ENCODE measurements around the gene HTRA3.
A peak's percentile ranks its signal among the peaks of the same experiment; 100 is the strongest.

Gene HTRA3

DNA sequence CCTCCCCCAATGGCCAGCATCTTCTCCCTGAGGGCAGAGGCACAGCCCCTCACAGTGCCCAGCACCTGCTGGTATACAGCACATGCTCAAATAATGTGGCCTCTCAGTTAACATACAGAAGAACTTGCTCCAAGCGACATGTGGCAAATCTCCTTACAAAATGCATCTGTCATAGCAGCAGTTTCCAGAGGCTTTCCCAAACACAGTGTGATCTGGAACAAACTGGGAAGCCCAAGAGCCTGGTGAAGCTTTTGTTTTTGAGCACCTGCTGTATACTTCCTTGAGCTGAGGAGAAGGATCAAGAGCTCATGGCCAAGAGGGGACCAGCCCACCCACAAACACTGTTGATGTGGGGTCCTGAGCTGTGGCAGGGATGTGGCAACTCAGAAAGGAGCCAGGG, 34.8 kb upstream of the HTRA3 start:
- no peak for DNase-seq (ENCODE audit: low read depth, low spot score)

DNA sequence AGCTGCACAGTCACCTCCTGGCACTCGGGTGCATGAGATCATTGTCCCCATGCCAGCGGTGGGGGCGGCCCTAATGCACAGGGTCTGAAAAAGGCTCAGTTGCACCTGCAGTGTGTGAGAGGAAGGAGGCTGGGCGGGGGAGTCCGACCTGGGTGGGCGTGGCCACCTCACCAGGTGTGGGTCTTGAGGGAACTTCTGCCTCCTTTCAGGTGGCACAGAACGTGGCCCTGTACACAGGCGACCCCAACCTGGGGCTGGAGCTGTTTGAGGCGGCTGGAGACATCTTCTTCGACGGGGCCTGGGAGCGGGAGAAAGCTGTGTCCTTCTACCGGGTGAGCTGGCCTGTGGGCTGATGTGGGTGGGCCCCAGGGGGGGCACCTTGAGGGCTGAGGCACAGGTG, 34.3 kb upstream of the HTRA3 start:
- no peak for DNase-seq (ENCODE audit: low read depth, low spot score)

DNA sequence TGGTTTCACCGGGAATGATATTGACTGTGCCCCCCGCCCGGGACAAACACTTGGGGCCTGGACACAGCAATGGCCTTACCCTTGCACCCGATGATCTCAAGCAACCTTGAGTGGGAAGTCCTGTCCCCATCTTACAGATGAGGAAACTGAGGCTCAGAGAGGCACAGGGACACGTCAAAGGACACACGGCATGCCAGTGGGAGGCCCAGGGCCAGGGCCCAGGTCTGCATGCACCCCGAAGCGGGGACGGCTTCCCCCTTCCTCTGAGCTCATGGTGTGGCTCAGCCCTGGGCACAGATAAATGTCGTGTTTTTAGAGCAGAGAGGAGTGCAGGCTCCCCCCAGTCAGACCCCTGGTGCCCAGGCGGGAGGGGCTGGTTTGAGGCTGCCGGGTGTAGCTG, 33.9 kb upstream of the HTRA3 start:
- no peak for DNase-seq (ENCODE audit: low read depth, low spot score)

DNA sequence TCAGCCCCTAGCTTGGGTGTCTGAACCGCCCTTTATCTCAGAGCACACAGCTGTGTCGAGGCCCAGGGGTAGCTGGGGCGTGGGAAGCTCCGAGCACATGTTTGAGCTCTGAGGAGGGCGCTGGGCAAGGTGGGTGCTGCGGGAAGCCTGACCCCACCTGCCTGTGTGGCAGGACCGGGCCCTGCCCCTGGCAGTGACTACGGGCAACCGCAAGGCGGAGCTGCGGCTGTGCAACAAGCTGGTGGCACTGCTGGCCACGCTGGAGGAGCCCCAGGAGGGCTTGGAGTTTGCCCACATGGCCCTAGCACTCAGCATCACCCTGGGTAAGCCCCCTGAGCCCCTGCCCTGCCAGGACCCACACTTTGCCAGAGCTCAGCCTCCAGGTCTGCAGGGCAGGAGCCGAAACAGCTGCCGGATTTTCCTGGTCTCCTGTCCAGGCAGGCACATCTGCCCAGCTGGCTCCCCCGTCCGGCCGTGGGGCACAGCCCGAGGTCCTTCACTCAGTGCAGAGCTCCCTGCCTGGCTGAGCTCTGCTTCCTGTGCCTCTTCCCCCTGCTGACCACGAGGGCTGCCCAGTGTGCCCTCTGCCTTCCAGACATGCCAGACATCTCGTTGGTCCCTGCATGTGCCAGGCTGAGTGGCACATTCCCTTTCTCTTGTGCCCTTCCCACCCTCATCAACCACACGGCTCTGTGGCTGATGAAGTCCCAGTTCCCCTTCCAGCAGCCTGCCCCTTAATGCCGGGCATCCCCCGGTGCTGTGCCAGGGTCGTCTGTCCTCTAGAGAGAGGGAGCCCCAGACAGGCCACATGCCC, 33.2 kb upstream of the HTRA3 start:
- no peak for DNase-seq (ENCODE audit: low read depth, low spot score)

DNA sequence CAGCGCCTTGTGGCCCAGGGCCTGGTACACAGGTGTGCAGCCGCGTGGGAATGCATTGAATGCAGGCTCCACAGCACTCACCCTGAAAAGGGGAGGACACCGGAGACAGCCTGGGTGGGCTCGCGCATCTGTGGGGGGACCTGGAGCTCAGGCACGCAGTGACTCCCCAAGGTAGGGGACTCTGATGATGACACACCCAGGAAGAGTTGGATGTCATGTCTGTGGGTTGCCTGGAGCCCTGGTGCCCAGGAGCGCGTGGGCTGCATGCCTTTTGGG, 32.7 kb upstream of the HTRA3 start:
- no peak for DNase-seq (ENCODE audit: low read depth, low spot score)

DNA sequence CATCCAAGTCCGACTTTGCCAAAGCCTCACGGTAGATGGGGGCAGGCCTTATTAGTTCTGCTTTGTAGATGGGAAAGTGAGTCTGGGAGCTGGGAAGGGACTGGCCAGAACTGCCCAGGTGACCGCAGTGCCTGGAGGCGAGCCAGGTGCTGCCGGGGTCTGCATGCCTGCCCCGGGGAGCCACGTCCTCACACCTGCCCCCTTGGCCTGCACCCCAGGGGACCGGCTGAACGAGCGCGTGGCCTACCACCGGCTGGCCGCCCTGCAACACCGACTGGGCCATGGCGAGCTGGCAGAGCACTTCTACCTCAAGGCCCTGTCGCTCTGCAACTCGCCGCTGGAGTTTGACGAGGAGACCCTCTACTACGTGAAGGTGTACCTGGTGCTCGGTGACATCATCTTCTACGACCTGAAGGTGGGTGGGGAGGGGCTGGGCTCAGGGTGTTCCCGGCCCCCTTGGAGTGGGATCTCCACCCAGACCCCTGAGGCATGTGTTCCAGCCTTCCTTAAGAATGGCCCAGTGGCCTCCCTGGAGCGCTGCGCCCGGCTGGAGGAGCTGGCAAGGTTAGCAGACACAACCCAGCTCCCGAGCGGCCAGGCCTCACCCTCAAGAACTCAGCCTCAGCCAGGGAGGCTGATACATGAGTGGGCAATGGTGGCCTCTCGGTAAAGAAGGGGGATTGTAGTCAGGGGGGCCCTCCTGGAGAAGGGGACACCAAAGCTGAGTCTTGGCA, 32.1 kb upstream of the HTRA3 start:
- no peak for DNase-seq (ENCODE audit: low read depth, low spot score)

DNA sequence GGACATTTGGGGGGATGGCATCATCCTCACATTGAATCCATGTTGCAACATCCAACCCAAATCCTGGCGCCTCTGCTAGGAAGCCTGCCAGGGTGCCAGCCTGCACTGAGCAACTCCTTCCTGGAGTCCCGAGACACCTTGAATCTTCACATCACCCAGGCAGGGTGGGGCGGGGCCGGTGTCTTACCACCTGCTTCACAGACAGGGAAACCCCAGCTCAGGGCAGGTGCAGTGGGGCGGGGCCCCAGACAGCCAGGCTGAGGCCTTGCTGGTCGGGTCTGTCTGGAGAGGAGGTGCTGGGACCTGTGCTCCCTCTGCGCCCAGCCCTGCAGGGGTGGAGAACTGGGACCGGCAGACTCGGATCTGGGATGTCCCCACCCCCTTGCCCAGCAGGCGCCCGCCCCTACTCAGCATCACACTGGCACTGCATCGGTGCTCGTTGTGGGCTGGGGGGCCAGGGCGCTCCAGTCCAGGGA, 31.5 kb upstream of the HTRA3 start:
- DNase-seq (ENCODE audit: low read depth, low spot score): no peak

DNA sequence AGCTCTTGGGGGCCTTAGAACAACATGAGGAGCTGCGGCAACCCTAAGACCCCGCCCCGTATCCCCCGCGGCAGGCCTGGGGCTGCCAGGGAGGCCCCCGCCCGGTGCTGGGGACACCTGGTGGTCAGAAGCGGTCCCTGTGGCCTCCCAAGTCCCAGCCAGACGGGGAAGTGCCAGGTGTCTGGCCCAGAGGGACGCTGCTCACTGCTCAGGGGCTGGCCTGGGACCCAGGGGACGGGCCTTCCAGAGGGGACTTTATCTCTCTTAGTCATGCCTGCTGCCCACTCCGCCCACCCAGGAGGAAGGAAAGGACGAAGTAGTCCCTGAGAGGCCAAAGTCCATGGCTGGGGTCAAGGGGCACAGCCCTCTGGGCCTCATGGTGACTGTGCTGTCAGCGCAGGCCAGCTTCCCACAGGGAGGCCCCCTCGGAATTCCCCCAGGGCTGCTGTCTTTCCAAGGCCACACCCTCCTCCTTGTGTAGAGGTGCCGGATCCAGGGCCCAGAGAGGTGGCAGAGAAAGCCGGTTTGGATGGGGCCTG, 31.0 kb upstream of the HTRA3 start:
- peak; percentile 71 for DNase-seq (ENCODE audit: low read depth, low spot score)

DNA sequence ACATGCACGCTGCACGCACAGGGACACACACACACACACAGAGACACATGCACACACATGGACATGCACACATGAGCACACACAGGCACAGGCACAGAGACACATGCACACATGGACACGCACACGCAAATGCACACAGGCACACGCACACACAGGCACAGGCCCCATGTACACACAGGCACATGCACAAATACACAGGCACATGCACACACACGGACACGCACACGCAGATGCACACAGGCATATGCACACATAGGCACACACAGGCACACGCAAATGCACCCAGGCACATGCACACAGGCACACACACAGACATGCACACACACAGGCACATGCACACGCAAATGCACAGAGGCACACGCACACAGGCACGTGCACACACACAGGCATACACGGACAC, 30.3 kb upstream of the HTRA3 start:
- DNase-seq (ENCODE audit: low read depth, low spot score): no peak

DNA sequence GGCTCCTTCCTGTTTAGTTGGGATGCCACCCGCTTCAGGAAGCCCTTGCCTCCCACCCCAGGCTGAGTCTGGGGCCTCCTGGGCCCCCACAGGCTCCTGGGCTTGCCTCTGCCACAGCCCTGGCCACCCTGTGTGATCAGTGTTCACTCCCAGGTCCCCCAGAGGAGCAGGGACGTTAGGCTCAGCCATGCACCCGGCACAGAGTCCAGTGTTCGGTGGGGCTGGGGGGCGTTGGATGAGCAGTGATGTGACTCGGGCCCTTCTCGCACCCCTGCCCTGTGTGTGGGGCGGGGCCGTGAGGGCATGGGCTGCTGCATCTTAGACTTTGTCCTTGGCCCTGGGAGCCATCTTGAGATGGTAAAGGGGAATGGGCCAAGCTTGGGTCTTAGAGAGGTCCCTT, 29.9 kb upstream of the HTRA3 start:
- DNase-seq (ENCODE audit: low read depth, low spot score): no peak

DNA sequence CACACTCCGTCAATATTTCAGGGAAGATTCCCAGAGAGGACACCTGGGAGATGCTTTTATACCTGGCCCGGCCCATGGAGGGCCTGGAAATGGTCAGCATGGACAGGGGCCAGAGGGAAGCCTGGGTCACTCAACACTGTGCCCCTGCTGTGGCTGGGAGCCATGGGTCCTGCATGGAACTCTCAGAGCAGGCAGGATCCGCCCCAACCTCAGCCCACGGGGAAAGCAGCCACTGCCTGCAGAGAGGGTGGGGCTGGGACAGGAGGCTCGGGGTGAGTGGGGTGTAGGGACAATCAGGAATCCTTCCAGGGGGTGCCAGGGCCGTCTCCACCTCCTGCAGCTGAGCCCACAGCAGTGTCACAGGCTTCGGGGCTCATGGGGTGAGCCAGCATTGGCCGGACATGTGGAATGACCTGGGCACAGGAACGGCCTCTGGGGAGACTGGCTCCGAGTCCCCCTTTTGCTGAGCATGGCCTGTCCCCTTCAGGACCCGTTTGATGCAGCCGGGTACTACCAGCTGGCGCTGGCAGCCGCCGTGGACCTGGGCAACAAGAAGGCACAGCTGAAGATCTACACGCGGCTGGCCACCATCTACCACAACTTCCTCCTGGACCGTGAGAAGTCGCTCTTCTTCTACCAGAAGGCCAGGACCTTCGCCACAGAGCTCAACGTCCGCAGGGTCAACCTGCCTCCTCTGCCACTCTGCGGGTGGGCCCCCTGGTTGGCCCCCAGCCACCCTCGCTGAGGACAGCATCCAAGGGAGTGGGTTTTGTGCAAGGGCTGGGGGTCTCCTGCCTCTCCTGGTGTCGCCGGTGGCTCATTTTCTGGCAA, 29.1 kb upstream of the HTRA3 start:
- DNase-seq (ENCODE audit: low read depth, low spot score): no peak

DNA sequence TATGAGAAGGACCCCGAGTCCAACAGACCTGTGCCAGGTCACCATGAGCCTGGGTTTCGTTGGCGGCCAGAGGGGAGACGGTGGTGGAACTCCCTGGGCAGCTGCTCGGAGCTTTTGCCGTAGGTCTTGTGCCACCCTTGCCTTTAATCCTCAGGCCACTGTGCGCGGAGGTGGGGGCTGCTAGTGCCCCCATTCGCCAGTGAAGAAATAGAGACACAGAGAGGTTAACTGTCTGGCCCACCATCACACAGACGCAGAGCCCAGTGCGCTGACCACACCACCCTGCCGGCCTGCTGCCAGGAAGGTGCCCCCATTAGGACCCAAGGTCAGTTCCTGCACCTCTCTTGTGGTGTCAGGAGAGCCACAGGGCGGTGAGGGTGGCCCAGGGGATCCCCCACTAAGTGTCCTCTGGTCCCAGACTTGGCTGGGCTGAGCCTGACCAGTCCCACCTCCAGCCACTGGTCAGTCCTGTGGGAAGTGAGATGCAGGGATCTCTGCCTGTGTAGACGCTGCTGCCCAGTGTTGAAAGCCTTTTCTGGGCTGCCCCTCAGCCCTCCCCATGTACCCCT, 28.3 kb upstream of the HTRA3 start:
- no peak for DNase-seq (ENCODE audit: low read depth, low spot score)

DNA sequence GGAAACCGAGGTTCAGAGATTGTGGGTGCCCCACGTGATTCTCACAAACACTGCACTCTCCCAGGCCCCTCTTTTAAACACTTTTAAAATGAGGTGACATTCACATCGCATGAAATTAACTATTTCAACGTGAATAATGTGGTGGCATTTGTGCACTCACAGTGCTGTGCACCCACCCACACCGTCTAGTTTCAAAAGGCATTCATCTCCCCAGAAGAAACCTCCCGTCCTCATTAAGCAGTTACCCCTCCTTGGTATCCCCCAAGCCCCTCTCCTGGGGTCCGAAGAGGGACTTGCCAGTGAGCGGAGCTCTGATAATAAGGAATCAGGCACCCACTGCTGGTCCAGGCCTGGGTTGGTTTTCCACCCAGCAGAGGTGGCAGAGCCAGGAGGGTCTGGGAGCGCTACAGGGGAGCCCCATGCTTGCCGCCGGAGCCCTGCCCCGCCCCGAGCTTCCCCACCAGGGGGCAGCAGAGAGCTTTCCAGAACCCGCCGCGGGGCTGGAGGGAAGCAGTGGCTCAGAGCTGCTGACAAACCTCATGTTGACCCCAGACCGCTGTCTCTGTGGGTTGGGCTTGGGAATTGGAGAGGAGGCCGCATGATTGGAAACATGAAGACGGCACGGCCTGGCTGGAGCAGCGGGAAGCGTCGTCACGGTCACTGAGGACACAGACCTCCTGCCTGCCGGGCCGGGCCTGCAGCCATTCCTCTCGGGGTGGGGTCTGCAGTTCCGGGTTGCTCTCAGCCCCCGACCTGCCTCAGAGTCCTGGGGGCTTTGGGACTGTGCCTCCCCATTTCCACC, 27.5 kb upstream of the HTRA3 start:
- DNase-seq (ENCODE audit: low read depth, low spot score): peak; percentile 97

DNA sequence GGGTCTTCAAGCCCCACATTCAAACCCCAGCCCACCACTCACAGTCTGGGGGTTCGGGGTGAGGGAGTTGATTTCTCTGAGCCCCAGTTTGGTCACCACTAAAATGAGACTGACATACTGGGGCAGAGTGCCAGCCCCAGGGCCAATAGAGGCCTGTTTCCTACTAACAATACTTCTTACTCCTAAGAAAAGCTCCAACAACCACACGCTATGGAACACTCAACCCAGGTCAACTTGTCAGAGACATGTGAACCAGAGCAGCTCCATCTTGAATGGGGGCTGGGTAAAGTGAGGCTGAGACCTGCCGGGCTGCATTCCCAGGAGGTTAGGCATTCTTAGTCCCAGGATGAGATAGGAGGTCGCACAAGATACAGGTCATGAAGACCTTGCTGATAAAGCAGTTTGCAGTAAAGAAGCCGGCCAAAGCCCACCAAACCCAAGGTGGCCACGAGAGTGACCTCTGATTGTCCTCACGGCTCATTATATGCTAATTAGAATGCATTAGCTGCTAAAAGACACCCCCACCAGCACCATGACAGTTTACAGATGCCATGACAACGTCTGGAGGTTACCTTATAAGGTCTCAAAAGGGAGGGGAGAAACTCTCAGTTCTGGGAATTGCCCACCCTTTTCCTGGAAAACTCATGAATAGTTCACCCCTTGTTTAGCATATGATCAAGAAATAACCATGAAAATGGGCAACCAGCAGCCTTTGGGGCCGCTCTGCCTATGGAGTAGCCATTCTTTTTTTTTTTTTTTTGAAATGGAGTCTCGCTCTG, 26.6 kb upstream of the HTRA3 start:
- DNase-seq (ENCODE audit: low read depth, low spot score): peak; percentile 62

DNA sequence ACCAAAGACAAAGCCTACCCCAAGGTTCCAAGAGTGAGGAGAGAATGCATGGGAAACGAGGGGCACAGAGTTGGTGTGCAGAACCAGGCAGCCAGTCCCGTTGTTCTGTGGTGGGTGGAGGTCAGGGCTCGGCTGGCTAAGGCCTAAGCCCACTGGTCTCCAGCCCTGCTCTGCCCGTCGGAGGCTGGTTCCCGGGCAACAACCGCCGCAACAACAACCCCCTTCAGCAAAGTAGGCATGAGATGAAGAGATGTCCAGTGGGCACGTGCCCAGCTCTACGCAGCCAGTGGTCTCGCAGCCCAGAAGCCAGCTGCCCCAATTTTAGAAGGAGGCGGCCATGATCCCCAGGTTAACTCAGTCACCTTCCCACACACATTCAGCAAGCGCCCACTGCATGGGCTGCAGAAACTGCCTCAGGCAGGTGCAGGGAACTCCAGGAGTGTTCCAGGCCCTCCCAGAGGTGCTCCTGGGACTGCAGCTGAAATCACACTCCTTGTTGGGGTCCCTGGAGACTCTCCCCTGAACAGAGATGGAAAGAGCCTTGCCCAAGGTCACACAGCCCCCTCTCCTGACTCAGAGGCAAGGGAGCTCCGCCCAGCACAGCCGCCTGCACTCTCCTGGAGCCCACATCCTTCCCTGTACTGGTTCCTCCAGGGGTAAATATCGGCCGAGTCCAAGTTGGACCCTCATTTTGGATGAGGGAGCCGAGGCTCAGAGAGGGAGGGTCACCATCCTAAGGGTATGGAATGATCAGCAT, 25.4 kb upstream of the HTRA3 start:
- no peak for DNase-seq (ENCODE audit: low read depth, low spot score)

DNA sequence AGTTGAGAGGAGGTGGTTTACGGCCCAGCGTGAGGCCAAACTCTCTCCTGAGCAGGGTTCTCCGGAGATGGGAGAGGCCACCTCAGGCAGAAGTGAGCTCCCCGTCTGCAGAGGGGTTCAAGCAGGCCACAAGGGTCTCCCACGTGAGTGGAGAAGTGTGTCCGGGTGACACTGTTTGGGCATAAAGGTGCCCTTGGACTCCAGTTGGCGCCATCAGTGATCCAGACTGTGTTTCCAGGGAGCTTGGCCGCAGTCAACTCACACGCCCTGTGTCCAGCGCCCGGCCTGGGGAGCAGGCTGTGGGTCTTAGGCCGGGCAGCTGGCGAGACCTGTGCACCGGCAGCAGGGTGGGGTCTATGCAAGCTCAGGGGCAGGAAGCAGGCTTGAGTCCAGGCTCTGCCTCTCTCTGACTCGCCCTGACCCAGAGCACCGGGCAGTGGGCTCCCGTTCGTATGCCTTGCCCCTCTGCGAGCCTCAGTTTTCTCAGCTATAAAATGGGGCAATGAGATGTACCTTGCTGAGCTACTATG, 24.6 kb upstream of the HTRA3 start:
- DNase-seq (ENCODE audit: low read depth, low spot score): no peak

DNA sequence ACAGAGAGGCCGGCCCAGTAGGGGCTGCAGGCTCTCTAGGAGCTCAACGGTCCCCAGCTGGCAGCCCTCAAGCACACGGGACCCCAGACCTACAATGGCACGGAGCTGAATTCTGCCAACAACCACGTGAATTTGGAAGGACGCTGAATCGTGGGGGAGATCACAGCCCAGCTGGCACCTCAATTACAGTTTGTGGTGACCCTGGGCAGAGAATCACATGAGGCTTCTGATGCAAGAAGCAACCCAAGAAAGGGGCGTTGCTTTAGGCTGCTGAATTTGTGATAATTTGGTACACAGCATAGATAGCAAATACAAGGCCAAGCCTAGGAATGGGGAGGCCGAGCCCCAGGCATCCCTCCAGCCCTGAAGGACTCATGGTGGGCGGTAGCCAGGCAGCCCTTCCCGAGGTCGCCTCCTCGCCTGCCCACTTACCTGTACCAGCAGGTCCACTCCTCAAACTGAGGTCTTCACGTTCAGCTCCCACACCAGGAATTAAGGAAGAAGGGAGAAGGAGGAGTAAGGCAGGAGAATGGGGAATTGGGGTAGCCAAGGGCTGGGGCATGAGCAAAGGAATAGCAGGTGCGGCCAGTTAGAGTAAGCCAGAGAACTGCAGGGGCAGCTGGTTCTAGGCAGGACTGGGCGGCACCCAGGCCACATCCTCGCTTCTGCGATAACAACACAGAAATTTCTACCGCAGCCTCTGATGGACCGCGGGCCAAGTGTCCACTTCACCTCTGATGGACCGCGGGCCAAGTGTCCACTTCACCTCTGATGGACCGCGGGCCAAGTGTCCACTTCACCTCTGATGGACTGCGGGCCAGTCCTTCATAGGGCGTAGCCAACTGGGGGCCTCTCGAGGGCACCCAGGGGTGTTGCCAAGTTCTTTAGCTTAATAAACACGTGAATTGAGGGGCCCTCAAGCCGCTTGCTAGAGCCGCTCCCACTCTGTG, 23.4 kb upstream of the HTRA3 start:
- DNase-seq (ENCODE audit: low read depth, low spot score): no peak
